ENCODE measurements around the gene PRR7. TPM values are rescaled to one million over a fixed set of nuclear protein-coding genes. Genes with fewer than 3 reads are reported as not detected.
A peak's percentile ranks its signal among the peaks of the same experiment; 100 is the strongest.

PRR7 gene
- total RNA-seq, 1 donor from 2014 or later: 1.2 TPM

DNA sequence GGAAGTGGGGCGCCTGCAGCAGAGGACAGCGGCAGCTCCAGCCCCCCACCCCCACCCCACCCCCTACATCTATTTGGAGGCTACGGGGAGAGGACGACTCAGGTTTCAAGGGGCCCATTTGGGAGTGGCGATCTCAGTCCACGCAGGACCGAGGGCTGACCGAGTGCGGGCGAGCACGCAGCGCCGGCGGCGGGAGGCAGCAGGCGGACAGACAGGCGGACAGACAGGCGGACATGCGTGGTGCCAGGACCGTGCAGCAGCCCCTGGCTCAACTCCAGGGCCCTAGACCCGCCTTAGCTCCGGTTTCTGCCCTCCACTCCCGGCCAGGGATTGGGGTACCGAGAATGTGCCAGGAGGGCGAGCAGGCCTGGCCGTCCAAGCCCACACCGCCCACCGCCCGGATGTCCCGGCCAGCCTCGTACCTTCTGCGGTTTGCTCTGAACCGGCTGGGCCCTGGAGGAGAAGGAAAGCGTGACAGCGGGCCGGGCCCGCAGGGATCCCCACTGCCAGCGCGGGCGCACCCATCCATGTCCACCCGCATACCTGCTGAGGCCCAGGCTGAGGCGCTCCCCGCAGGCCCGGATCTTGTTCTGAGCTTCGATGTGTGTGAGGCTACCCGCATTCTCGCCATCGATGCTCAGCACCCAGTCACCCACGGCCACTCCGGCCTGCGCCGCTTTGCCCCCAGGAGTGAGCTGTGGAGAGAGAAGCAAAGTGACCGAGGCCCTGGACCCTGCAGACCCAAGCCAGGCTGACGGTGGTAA is 45.6 kb downstream of the PRR7 start:
- Histone ChIP-seq H3K4me3 (peak overlapping the region in 1 of 2 donors; percentile 27), H3K27me3 (no peaks in the 10 kb centered on the region), H3K36me3 (peaks cover 0 to 48% of the 10 kb centered on the region in 2 donors), H3K9me3 (no peaks in the 10 kb centered on the region), H3K27ac (peak overlapping the region; percentile 85), H3K4me1 (peaks cover 43% of the 10 kb centered on the region)
- no peak for TF ChIP-seq POLR2A (IDR thresholded peaks at IDR 0.05)
- TF ChIP-seq POLR2AphosphoS5 (IDR thresholded peaks at IDR 0.05; ENCODE audit: insufficient read depth in 1 of 2, low read depth in 1 of 2): no peak
- TF ChIP-seq, protein P1, sequence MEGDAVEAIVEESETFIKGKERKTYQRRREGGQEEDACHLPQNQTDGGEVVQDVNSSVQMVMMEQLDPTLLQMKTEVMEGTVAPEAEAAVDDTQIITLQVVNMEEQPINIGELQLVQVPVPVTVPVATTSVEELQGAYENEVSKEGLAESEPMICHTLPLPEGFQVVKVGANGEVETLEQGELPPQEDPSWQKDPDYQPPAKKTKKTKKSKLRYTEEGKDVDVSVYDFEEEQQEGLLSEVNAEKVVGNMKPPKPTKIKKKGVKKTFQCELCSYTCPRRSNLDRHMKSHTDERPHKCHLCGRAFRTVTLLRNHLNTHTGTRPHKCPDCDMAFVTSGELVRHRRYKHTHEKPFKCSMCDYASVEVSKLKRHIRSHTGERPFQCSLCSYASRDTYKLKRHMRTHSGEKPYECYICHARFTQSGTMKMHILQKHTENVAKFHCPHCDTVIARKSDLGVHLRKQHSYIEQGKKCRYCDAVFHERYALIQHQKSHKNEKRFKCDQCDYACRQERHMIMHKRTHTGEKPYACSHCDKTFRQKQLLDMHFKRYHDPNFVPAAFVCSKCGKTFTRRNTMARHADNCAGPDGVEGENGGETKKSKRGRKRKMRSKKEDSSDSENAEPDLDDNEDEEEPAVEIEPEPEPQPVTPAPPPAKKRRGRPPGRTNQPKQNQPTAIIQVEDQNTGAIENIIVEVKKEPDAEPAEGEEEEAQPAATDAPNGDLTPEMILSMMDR (IDR thresholded peaks at IDR 0.05): no peak
- no peak for DNase-seq (ENCODE audit: extremely low spot score in 2 of 2)
- intact Hi-C loops (cut with DNase I): no loop called here

DNA sequence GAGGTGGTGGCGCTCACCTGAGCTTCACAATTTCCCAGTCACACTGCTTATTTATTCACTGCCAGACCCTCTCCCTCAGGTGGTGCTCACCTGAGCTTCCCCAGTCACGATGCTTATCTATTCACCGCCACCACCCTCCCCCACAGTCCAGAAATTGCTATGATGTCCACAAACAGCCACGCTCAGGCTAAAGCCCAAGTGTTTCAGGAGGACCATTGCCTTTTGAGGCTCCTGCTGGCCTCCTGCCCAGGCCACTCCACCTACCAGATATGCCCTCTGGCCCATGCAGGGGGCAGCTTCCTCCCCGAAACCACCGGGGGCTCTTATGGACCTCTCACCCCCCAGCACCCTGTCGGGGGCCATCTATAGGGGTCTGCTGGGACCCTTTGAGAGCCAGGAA is 46.2 kb downstream of the PRR7 start:
- Histone ChIP-seq H3K27me3 (no peaks in the 10 kb centered on the region), H3K27ac (peak overlapping the region; percentile 85), H3K36me3 (peaks cover 0 to 41% of the 10 kb centered on the region in 2 donors), H3K4me3 (peak overlapping the region in 1 of 2 donors; percentile 27), H3K9me3 (no peaks in the 10 kb centered on the region), H3K4me1 (peaks cover 44% of the 10 kb centered on the region)
- intact Hi-C loops (cut with DNase I): no loop called here
- TF ChIP-seq POLR2AphosphoS5 (IDR thresholded peaks at IDR 0.05; ENCODE audit: insufficient read depth in 1 of 2, low read depth in 1 of 2) (no peak), POLR2A (IDR thresholded peaks at IDR 0.05) (no peak)
- TF ChIP-seq, protein P1 (IDR thresholded peaks at IDR 0.05): no peak
- no peak for DNase-seq (ENCODE audit: extremely low spot score in 2 of 2)

DNA sequence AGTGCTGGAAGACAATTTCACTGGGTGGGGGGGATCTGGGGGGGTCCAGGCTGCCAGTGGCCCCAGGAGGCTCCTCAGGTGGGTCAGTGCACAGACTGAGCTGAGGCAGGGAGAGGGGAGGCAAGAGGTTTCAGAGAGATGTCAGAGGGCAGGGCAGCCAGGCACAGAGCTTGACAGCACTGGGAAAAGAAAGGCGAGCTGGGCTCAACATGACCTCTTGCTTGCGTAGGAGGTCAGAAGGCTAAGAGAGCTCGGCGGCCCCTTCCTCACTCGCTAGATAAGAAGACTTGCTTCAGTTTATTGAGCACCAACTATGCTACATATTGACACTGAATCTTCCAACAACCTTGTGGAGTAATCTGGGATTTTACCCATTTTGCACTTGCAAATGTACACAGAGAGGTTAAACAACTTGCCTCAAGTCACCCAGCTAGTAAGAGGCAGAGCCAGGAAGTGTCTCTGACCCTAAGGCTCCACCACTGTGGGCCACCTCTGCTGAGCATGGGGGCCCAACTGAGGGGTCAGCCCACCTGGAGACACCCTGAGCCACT is 47.3 kb downstream of the PRR7 start:
- Histone ChIP-seq H3K27ac (peak overlapping the region; percentile 85), H3K4me1 (peaks cover 53% of the 10 kb centered on the region)
- intact Hi-C loops (cut with DNase I): no loop called here

DNA sequence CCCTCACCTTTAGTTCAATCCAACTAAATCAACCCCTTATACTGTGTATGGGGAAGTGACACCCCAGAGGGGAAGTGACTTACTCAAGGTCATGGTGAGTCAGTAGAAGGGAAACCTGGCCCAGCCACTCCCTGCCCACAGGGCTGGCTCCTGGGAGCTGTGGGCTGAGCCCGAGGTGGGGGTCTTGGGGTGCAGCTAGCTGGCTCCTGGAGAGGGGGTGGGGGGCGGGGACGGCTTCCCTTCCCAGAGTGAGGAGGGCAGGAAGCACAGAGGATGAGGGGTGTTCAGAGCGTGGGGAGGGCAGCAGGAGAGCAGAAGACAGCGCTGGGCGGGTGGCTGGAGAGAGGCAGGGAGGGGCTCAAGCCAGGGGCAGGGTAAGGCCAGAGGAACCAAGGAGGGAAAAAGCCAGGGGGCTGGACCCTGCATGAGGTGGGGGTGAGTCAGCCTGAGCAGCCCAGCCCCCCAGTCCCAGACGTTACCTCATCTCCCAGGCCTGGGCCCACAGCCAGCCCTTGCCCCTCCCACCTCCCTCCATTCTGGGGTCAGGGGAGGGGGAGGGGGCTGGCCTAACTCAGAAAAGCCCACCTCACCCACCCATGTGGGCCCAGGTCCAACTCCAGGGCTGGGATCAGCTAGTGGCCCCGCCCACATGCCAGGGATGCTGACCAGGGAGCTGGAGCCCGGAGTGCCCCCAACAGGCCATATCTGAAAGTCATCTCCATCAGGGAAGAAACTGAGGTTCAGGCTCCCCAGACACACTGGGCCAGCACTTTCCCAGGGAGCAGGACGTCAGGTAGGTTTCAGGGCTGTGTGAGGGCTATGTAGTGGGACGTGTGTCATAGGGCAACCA is 48.0 kb downstream of the PRR7 start:
- TF ChIP-seq POLR2AphosphoS5 (IDR thresholded peaks at IDR 0.05; ENCODE audit: insufficient read depth in 1 of 2, low read depth in 1 of 2): no peak
- intact Hi-C loops (cut with DNase I): loop anchor here (5.0 kb wide), 1 partner anchor 37 kb away; no protein-coding TSS in a partner anchor
- H3K9me3 ChIP-seq: no peaks in the 10 kb centered on the region
- H3K4me1 ChIP-seq: peaks cover 53% of the 10 kb centered on the region
- H3K27me3 ChIP-seq: no peaks in the 10 kb centered on the region
- H3K27ac ChIP-seq: peak overlapping the region; percentile 85
- peak overlapping the region; percentile 15 to 91 for H3K4me3 ChIP-seq
- no peak for DNase-seq (ENCODE audit: extremely low spot score in 2 of 2)
- peaks cover 0 to 25% of the 10 kb centered on the region in 2 donors for H3K36me3 ChIP-seq

More for the DNA sequence above, 47.3 kb downstream of the PRR7 start:
- TF ChIP-seq POLR2AphosphoS5 (IDR thresholded peaks at IDR 0.05; ENCODE audit: insufficient read depth in 1 of 2, low read depth in 1 of 2) (no peak), POLR2A (IDR thresholded peaks at IDR 0.05) (no peak)
- TF ChIP-seq, protein P1 (IDR thresholded peaks at IDR 0.05): no peak
- H3K27me3 ChIP-seq: no peaks in the 10 kb centered on the region
- no peaks in the 10 kb centered on the region for H3K9me3 ChIP-seq
- DNase-seq (ENCODE audit: extremely low spot score in 2 of 2): no peak
- peak overlapping the region in 1 of 2 donors; percentile 91 for H3K4me3 ChIP-seq
- H3K36me3 ChIP-seq: peaks cover 0 to 32% of the 10 kb centered on the region in 2 donors
